NCI-H1417 treated with DMSO at 0.1 percent for 48 hours (cell line): Measurements from ENCODE around the gene ZNF225.
"Not testable (repeated sequence)": the region's sequence is repeated elsewhere in the genome, so short reads cannot be mapped to it uniquely, and the experiment has no call there.

Source experiments
- DNase-seq: peaks from one replicate; lab custom pipeline; 2025; lab: John Stamatoyannopoulos, UW

Gene ZNF225

DNA sequence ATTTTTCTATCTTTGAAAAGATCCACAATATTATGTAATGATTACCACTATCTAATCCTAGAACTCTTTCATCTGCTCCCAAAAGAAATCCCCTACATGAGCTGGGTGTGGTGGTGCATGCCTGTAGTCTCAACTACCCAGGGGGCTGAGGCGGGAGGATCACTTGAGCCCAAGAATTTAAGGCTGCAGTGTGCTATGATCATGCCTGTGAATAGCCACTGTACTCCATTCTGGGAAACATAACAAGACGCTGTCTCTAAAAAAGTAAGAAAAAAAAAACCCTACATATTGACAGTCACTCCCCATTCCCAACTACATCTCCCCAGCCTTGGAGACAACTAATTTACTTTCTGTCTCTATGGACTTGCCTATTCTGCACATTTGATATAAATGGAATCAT, 50.6 kb downstream of the ZNF225 start:
- no peak for DNase-seq

- no peak for DNase-seq
Observed at GRCh38 chr19:44164327-44164672, 51.1 kb downstream of the ZNF225 start.

DNA sequence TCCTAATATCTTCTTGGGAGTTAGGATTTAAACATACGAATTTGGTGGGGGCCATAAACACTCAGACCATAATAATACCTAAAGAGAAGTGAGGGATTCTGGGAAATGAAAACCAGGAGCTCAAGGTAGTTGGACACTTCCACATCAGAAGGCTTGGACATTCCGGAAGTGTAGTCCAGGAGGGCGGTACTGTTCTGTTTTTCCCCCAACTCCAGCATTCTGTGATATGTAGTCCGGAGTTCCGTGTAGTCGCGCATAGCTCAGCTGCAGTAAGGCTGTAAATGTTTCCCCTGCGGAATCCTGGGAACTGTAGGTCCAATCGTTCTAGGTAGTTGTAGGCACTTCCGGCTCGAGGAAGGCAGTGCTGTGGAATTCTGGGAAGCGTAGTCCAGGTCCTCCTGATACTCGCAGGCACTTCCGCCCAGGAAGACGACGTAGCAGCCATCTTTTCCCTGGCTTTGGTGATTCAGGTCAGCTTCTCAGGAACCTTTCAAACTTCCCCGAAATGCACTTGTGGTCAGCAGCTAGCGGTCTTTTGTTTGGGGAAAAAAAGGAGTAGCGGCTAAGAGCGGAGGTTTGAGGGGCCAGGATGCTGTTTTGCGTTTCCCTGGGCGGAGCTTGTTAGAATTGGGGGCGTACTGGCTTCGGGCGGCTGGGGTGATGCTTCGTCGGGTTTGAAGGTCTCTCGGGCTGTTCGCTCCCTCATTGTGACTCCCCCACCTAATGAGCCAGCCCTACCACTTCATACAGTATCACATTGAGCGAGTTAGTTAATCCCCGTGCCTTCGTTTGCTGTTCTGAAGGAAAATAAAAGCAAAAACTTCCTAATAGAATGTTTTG, 51.7 kb downstream of the ZNF225 start, which contains the start of gene ZNF226:
TSS of gene ZNF226 (plus strand) at position 428 of the 840 bp plus-strand sequence. CDS start 4,981 bp downstream, outside the sequence.
- peak; percentile 91 for DNase-seq

GRCh38 chr19:44170660-44171059, 57.5 kb downstream of the ZNF225 start:
- not testable (repeated sequence) for DNase-seq

- no peak for DNase-seq
Observed at GRCh38 chr19:44176590-44176989, 63.4 kb downstream of the ZNF225 start.

- no peak for DNase-seq
Observed at GRCh38 chr19:44180968-44181367, 67.8 kb downstream of the ZNF225 start.

- DNase-seq, result no peak
Observed at GRCh38 chr19:44182145-44182544, 68.9 kb downstream of the ZNF225 start.
